GM12865 (cell line): Measurements from ENCODE around the gene SLC35F1.
"Not testable (repeated sequence)": the region's sequence is repeated elsewhere in the genome, so short reads cannot be mapped to it uniquely, and the experiment has no call there.

Source experiments
- DNase-seq: peaks from one replicate; pipeline ENCODE4 v3.0.0; 2010; ENCODE audit warnings: low read depth
- H3K4me3 ChIP-seq: 2 replicates; pipeline ENCODE4 v1.5.1; 2011; ENCODE audit warnings: mild to moderate bottlenecking, low read depth, low read length, control low read depth
- CTCF ChIP-seq: IDR thresholded peaks from 2 replicates; pipeline ENCODE4 v1.5.1; 2011; ENCODE audit warnings: low read length, control low read depth, low read depth, inconsistent platforms; ENCODE audit not compliant: insufficient read depth; ENCODE audit errors: missing control alignments

SLC35F1 gene

DNA sequence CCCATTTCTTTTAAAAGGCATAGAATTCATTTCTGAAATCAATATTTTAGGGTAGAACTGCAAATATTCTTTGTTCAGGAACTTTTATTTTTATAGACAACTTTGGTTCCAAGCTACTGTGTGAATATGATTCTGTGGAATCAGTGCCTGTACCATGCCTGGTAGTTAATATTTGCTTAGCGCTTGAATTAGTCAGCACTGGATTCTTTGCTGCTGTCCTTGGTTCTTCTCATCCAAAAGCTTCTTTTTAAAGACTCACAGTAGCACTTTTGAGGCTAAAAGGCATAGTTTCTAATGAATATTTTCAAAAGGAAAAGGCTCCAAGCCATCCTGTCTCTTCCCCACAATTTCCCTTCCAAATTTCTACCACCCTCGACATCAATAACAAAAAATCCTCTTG is 109.5 kb downstream of the SLC35F1 start:
- TF ChIP-seq CTCF, result no peak

GRCh38 chr6:118017301-118017848 is 110.3 kb downstream of the SLC35F1 start:
- TF ChIP-seq CTCF, result no peak

More for the DNA sequence above, 109.5 kb downstream of the SLC35F1 start:
- H3K4me3 ChIP-seq, result no peak overlapping the region
- DNase-seq, result no peak

GRCh38 chr6:118023771-118024170 is 116.7 kb downstream of the SLC35F1 start:
- TF ChIP-seq CTCF, result no peak
- DNase-seq, result no peak

More at GRCh38 chr6:118017301-118017848, 110.3 kb downstream of the SLC35F1 start:
- no peak for DNase-seq
- H3K4me3 ChIP-seq, result no peak overlapping the region

GRCh38 chr6:118029967-118030366 is 122.9 kb downstream of the SLC35F1 start:
- TF ChIP-seq CTCF, result no peak
- H3K4me3 ChIP-seq, result no peak overlapping the region
- no peak for DNase-seq

More at GRCh38 chr6:118023771-118024170, 116.7 kb downstream of the SLC35F1 start:
- H3K4me3 ChIP-seq, result no peak overlapping the region

- H3K4me3 ChIP-seq, DNase-seq: not testable (repeated sequence)
These were observed 130.4 kb downstream of the SLC35F1 start for GRCh38 chr6:118037479-118037878.

GRCh38 chr6:118042855-118043254 is 135.8 kb downstream of the SLC35F1 start:
- no peak for TF ChIP-seq CTCF
- peak; percentile 10 for DNase-seq
- no peak overlapping the region for H3K4me3 ChIP-seq

DNA sequence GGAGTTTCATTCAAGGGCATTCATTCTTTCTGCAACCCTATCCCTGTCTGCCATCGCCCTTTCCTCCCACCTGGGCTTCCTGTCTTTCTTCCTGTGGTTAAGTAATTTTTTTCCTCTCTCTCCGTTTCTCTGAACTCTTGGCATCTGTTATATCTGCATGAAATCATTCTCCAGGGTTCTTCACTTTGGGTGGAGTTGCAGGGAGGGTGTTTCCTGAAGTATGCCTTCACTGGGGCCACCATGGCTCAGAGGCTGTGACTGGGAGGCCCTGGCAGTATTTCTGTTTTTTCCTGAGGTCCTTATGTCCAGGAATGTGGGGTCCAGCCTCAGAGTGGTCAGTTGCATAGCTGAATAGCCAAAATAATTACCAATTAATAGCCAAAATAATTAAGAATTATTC is 137.2 kb downstream of the SLC35F1 start:
- no peak overlapping the region for H3K4me3 ChIP-seq
- DNase-seq, result no peak
- TF ChIP-seq CTCF, result no peak
